Gastroesophageal sphincter (tissue), 4 donors: ENCODE data around the gene HVCN1. TPM values are rescaled to one million over a fixed set of nuclear protein-coding genes. Genes with fewer than 3 reads are reported as not detected.

ENCODE experiments used
- ATAC-seq: fragments of 150-250 bp; one replicate; pipeline ENCODE4 v1.9.1; 2016; ENCODE audit warnings: mild to moderate bottlenecking, moderate library complexity
- H3K27ac ChIP-seq, 4 donors: fragments of 200-600 bp; sonication (generic) in 3 of 4; 1 replicate in 3 of 4; 2 replicates in 1 of 4; pipeline ENCODE4 v1.5.1; 2016 to 2019
- H3K27me3 ChIP-seq: fragments of 200-600 bp; sonication (generic); one replicate; pipeline ENCODE4 v1.5.1; 2019
- H3K36me3 ChIP-seq, 2 donors: fragments of 200-600 bp; sonication (generic); one replicate each; pipeline ENCODE4 v1.5.1; 2019; ENCODE audit warnings: control low read depth in 1 of 2
- H3K4me1 ChIP-seq, 3 donors: fragments of 200-600 bp; sonication (generic); 1 replicate in 2 of 3; 2 replicates in 1 of 3; pipeline ENCODE4 v1.5.1; 2016 to 2019; ENCODE audit warnings: control low read depth in 2 of 3
- H3K4me3 ChIP-seq, 2 donors: fragments of 200-600 bp; sonication (generic); one replicate each; pipeline ENCODE4 v1.5.1; 2019; ENCODE audit warnings: mild to moderate bottlenecking in 1 of 2, moderate library complexity in 1 of 2
- H3K9me3 ChIP-seq, 3 donors: fragments of 200-600 bp; sonication (generic); one replicate each; pipeline ENCODE4 v1.5.1; 2017 to 2019; ENCODE audit warnings: control low read depth in 2 of 3
- CTCF ChIP-seq, 4 experiments: fragments of 200-600 bp in 2 of 4; fragments of 450-650 bp in 2 of 4; sonication (generic) in 1 of 4; IDR thresholded peaks; one replicate each; pipeline ENCODE4 v1.5.1; 2017 to 2019; ENCODE audit warnings: antibody characterized with exemption in 4 of 4, mild to moderate bottlenecking in 2 of 4, moderate library complexity in 2 of 4
- EP300 ChIP-seq: sonication (generic); formaldehyde crosslinking; IDR thresholded peaks from one replicate; pipeline ENCODE4 v1.6.1; 2017; ENCODE audit warnings: antibody characterized with exemption, mild to moderate bottlenecking
- POLR2A ChIP-seq, 2 donors: fragments of 450-650 bp; IDR thresholded peaks; one replicate each; pipeline ENCODE4 v1.6.1; 2017; ENCODE audit warnings: antibody characterized with exemption in 2 of 2, mild to moderate bottlenecking in 2 of 2, moderate library complexity in 1 of 2
- POLR2AphosphoS5 ChIP-seq: sonication (generic); formaldehyde crosslinking; IDR thresholded peaks from one replicate; pipeline ENCODE4 v1.6.1; 2017; ENCODE audit warnings: antibody characterized with exemption
- WGBS, 2 donors: methylation state at CpG; one replicate each; pipeline ENCODE4 v1.1.5; 2018; ENCODE audit warnings: low coverage in 1 of 2; 5-methylcytosine and 5-hydroxymethylcytosine counted together
- total RNA-seq, 4 donors: library from RNA; depleted of rRNA; stranded (reverse); fragments of >200 nt; gene quantifications; one replicate each; pipeline ENCODE4 v1.1.0, GENCODE V29; 2016

The HVCN1 gene
- total RNA-seq, 4 donors from 2014 or later = 1.4 to 12.0 (median 8.1) TPM

- Histone ChIP-seq H3K27me3 (no peaks in the 10 kb centered on the region), H3K27ac (peak overlapping the region in 2 of 4 donors; percentile 41 to 45), H3K4me3 (no peak overlapping the region), H3K36me3 (no peaks in the 10 kb centered on the region), H3K4me1 (peaks cover 0 to 17% (median 0%) of the 10 kb centered on the region in 3 donors), H3K9me3 (no peaks in the 10 kb centered on the region)
- ATAC-seq = no peak
- TF ChIP-seq CTCF (IDR thresholded peaks at IDR 0.05) (no peak), EP300 (no peak), POLR2AphosphoS5 (no peak), POLR2A (IDR thresholded peaks at IDR 0.05) (no peak)
- 90 to 91% methylated on average over 6 to 19 of the region's 28 CpGs for WGBS, 2 donors
Measured at GRCh38 chr12:110699591-110700445, 10.9 kb upstream of the HVCN1 start.

DNA sequence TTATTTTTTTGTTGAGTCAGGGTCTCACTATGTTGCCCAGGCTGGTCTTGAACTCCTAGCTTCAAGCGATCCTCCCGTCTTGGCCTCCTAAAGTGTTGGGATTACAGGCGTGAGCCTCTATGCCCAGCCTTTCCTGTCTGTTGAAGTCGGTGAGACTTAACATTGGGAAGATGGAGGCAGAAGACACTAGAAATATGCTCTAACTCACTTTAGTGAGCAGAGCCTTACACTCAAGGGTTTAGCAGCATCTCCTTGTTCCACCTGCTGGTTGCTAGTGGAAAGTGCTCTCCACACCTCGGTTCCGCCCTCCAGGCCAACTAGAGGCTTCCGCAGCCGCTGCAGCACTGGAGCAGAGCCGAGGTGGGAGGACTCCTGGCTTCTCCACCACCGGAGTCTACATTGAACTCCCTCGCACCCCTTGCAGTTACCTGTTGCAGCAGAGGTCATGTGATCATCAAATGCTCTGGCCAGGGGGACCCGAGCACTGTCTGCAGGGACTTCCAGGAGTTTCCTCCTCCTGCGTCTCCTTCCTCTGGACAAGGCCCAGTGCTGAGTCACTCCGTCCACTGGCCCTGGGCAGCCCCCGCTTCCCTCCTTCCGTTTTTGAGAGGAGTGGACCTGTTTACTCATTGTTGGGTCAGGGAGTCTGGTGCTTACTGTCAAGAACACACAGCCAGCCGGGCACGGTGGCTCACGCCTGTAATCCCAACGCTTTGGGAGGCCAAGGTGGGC lies 9.4 kb upstream of the HVCN1 start:
- H3K27ac ChIP-seq = peak overlapping the region in 3 of 4 donors; percentile 35 to 45 (median 41)
- TF ChIP-seq POLR2AphosphoS5 (no peak), CTCF (IDR thresholded peaks at IDR 0.05) (peak in 3 of 4 experiments; percentile 70 to 74 (median 72))
- WGBS, 2 donors = 34 to 46% methylated on average over 4 to 7 of the region's 20 CpGs
- H3K9me3 ChIP-seq = no peaks in the 10 kb centered on the region
- peaks cover 0 to 17% (median 0%) of the 10 kb centered on the region in 3 donors for H3K4me1 ChIP-seq
- no peaks in the 10 kb centered on the region for H3K36me3 ChIP-seq
- peak; percentile 87 for ATAC-seq
- H3K27me3 ChIP-seq = no peaks in the 10 kb centered on the region
- H3K4me3 ChIP-seq = peak overlapping the region in 1 of 2 donors; percentile 32

DNA sequence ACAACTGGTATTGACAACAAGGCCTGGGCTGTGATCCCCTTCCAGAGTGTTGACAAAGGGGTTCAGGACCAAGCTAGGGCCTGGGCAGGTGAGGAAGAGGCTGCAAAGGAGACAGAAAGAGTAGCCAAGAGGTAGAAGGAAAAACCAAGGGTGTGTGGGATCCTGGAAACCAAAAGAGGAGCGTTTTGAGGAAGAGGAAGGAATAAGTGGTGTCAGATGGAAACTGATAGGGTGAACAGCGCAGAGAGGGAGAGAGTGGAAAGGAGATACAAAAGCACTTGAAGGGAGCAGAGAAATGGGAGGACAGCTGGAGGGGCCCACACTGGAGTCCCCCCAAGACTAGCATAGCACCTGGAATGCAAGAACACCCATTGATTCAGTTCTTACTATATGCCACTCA lies 8.3 kb upstream of the HVCN1 start:
- TF ChIP-seq EP300 (no peak), POLR2AphosphoS5 (no peak), POLR2A (IDR thresholded peaks at IDR 0.05) (no peak), CTCF (IDR thresholded peaks at IDR 0.05) (no peak)
- Histone ChIP-seq H3K4me1 (peaks cover 0 to 17% (median 0%) of the 10 kb centered on the region in 3 donors), H3K27ac (no peak overlapping the region), H3K27me3 (no peaks in the 10 kb centered on the region), H3K9me3 (no peaks in the 10 kb centered on the region), H3K36me3 (no peaks in the 10 kb centered on the region), H3K4me3 (no peak overlapping the region)
- 64% methylated on average over 2 of the region's 2 CpGs; no CpG with 5 or more reads in 1 of the 2 donors for WGBS, 2 donors
- no peak for ATAC-seq

- 82 to 88% methylated on average over 3 of the region's 3 CpGs for WGBS, 2 donors
Measured at GRCh38 chr12:110696283-110696682, 7.4 kb upstream of the HVCN1 start.

More at GRCh38 chr12:110696283-110696682, 7.4 kb upstream of the HVCN1 start:
- ATAC-seq = no peak
- H3K4me3 ChIP-seq = no peak overlapping the region
- H3K9me3 ChIP-seq = no peaks in the 10 kb centered on the region
- H3K36me3 ChIP-seq = no peaks in the 10 kb centered on the region
- H3K27me3 ChIP-seq = no peaks in the 10 kb centered on the region
- no peak overlapping the region for H3K27ac ChIP-seq
- TF ChIP-seq POLR2A (IDR thresholded peaks at IDR 0.05) = no peak
- no peak for TF ChIP-seq EP300
- no peak for TF ChIP-seq POLR2AphosphoS5
- no peak for TF ChIP-seq CTCF (IDR thresholded peaks at IDR 0.05)
- H3K4me1 ChIP-seq = peaks cover 0 to 17% (median 0%) of the 10 kb centered on the region in 3 donors
